SK-N-SH (cell line): ENCODE measurements around the gene U2AF1L4.

ENCODE experiments used
- EZH2phosphoT487 ChIP-seq: fragments of 200-600 bp; sonication (generic); IDR thresholded peaks from 2 replicates; pipeline ENCODE4 v1.6.1; 2017; ENCODE audit warnings: low read depth, mixed run types, mild to moderate bottlenecking, antibody characterized with exemption, moderate library complexity, borderline replicate concordance
- GATA2 ChIP-seq: sonication (generic); formaldehyde crosslinking; IDR thresholded peaks from 2 replicates; pipeline ENCODE4 v1.5.0; 2020; ENCODE audit warnings: mild to moderate bottlenecking, missing genetic modification reagents
- JUND ChIP-seq: IDR thresholded peaks from 2 replicates; pipeline ENCODE4 v1.4.0; 2012
- TF ChIP-seq, protein P1 (sequence below): fragments of 200-600 bp; sonication (generic); IDR thresholded peaks from 2 replicates; pipeline ENCODE4 v1.6.1; 2017; ENCODE audit warnings: antibody characterized with exemption, mild to moderate bottlenecking, moderate library complexity
- TF ChIP-seq, protein P2 (sequence below): IDR thresholded peaks from 2 replicates; pipeline ENCODE4 v1.4.0; 2012; ENCODE audit warnings: low read depth, borderline replicate concordance
- TF ChIP-seq, protein P3 (sequence below): IDR thresholded peaks from 2 replicates; pipeline ENCODE4; 2012

DNA sequence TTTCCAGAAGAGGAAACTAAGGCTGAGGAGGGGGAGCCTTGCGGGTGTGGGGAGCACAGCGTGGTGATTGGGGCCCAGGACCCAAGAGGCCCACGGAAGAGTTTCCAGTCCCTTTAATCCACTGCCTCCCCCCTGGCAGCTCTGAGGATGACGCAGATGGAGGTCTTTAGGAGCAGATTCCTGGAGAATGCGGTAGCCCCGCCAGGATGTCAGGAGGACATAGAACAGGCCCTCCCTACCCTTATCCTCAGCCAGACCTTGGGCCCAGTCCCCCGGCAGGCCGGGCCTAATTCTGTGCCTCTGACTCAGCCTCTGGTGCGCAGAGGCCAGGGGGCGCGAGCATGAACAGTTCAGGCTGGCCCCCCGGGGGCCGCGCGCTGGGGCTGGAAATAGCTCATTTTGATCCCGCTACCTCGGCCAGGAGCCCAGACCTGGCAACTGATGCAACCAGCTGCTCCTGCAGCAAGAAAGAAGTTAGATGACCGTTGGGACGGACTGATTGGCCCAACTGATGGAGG, 12.1 kb upstream of the U2AF1L4 start:
- TF ChIP-seq, protein P1, sequence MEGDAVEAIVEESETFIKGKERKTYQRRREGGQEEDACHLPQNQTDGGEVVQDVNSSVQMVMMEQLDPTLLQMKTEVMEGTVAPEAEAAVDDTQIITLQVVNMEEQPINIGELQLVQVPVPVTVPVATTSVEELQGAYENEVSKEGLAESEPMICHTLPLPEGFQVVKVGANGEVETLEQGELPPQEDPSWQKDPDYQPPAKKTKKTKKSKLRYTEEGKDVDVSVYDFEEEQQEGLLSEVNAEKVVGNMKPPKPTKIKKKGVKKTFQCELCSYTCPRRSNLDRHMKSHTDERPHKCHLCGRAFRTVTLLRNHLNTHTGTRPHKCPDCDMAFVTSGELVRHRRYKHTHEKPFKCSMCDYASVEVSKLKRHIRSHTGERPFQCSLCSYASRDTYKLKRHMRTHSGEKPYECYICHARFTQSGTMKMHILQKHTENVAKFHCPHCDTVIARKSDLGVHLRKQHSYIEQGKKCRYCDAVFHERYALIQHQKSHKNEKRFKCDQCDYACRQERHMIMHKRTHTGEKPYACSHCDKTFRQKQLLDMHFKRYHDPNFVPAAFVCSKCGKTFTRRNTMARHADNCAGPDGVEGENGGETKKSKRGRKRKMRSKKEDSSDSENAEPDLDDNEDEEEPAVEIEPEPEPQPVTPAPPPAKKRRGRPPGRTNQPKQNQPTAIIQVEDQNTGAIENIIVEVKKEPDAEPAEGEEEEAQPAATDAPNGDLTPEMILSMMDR = peak; percentile 16; the same call in 1 of the 2 replicates
- TF ChIP-seq, protein P2, sequence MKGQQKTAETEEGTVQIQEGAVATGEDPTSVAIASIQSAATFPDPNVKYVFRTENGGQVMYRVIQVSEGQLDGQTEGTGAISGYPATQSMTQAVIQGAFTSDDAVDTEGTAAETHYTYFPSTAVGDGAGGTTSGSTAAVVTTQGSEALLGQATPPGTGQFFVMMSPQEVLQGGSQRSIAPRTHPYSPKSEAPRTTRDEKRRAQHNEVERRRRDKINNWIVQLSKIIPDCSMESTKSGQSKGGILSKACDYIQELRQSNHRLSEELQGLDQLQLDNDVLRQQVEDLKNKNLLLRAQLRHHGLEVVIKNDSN = no peak
- peak; percentile 54; the same call in 1 of the 2 replicates for TF ChIP-seq JUND
- no peak for TF ChIP-seq EZH2phosphoT487
- TF ChIP-seq, protein P3, sequence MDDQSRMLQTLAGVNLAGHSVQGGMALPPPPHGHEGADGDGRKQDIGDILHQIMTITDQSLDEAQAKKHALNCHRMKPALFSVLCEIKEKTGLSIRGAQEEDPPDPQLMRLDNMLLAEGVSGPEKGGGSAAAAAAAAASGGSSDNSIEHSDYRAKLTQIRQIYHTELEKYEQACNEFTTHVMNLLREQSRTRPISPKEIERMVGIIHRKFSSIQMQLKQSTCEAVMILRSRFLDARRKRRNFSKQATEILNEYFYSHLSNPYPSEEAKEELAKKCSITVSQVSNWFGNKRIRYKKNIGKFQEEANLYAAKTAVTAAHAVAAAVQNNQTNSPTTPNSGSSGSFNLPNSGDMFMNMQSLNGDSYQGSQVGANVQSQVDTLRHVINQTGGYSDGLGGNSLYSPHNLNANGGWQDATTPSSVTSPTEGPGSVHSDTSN = peak; percentile 88
- TF ChIP-seq GATA2 = no peak
